ENCODE measurements around the gene HTR4.

Gene HTR4

DNA sequence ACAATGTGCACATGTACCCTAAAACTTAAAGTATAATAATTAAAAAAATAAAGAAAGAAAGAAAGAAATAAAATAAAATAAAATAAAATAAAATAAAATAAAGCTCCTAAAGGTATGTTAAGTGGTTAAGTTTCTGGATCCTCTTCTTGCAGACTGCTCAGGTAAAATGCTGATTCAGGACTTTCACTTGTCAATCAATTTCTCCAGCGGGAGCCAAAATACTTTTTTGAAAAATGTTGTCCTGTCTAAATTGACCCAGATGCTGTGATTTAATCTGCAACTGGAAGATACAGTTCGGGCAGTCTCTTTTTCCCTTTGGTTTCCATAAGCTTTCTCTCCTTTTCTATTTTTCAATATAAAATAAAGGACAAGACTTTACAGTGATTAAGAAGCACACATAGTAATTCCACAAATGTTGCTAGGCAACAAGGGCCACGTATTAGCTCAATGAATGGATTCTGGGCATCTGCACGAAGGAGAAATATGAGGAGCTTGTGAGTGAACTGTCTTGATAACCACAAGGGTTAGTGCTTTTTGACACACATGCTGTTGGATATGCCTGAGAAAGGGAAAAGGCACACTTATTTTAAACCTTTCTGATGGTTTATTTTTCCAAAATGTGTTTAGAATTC, 38.6 kb downstream of the HTR4 start:
- DNase-seq (ENCODE audit: low read depth in 3 of 3), result no peak

DNA sequence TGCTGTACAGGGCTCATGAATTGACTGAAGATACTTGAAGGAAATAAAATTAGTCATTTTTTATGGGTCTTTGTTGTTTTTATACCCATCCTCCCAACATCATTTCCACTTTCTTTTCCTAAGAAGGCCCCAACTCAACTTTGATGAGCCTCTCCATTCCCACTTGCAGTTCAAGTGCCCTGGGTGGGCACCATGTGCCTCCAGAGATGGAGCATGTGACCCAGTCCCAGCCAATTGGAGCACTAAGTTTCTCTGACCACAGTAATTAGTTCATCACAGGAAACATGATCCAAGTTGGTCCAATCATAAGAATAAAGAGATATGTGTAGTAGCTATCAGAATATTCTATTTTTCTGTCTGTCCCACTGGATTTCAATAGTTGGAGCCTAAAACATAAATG, 46.9 kb downstream of the HTR4 start:
- no peak for DNase-seq (ENCODE audit: low read depth in 3 of 3)

DNA sequence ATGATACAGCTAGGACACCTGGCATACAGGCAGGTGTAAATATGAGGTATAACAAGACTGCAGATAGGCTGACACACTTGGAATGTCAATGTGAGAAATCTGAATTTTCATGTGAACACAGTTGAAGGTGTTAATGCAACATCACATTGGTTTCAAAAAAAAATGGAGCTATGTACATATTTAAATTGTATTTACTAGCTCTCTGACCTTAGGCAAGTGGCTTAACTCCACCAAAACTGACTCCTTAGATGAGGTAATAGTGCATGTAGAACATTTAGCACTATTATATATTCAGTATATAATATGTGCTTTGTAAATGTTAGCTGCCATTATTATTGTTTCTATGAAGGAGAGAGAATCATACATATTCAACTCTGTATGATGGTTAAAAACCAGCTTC, 48.0 kb downstream of the HTR4 start:
- DNase-seq (ENCODE audit: low read depth in 3 of 3), result no peak

DNA sequence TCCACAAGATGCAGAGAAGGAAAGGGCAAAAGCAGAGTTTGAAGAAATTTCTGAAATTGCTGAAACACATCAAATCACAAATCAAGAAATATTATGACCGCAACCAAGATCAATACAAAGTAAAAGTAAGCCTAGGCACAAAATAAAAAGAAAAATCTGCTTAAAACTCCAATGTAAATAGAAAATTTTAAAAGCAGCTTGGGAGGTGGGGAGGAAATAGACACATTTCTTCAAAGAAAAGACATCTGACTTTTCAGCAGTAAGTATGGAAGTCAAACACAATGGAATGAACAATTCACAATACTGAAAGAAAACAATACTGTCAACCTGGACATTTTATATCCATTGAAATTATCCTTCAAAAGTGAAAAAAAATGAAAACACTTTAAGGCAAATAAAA, 55.1 kb downstream of the HTR4 start:
- DNase-seq (ENCODE audit: low read depth in 3 of 3), result no peak

DNA sequence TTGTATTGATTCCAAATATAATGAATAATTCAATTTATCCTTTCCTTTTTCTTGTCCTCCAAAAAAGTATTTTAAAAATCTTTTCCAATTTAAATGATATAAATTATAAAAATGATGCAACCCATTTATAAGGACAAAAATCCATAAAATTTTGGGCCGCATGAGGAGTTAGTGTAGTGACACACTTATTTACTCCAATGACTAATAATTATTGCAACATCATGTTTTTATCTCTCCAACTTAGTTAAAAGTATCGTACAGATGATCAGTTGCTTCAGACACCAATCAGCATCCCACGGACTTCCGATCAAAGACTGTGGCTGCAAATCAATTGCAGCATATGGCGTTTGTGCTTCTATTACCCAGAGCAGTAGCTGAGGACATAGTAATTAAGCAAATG, 58.6 kb downstream of the HTR4 start:
- DNase-seq (ENCODE audit: low read depth in 3 of 3), result no peak

DNA sequence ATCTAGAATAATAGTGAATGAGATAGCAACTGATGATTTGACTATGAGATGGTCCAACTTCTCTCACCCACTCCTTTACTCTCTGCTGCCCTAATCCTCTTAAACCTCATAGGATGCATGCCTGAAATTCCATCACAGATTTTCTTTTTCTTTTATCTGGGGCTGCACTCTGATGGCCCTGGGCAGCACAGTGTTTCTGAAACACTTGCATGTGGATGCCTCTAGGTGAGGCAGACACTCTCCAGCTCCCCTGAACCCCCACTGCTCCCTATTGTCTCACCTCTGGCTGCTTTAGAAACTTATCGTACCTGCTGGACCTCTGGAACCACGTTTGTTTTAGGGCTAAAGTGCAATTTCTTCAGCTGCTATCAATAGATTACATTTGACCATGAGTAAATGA, 67.5 kb downstream of the HTR4 start:
- no peak for DNase-seq (ENCODE audit: low read depth in 3 of 3)

DNA sequence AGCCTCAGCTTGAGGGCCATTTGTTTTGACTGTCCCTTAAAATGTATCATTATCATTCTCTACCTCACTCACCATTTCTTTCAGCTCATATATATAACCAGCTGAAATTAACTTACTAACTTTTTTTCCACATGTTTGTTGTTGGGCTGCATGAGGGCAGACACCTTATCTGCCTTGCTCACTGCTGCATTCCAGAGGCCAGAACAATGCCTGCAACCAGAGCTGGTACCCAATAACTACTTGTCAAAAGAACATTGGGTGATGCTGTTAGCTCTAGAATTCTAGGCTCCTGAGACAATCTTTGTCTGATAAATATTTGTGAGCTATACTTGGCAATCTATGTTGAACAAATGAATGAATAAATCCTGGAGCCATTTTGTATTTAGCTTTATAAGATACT, 68.3 kb downstream of the HTR4 start:
- DNase-seq (ENCODE audit: low read depth in 3 of 3), result no peak

DNA sequence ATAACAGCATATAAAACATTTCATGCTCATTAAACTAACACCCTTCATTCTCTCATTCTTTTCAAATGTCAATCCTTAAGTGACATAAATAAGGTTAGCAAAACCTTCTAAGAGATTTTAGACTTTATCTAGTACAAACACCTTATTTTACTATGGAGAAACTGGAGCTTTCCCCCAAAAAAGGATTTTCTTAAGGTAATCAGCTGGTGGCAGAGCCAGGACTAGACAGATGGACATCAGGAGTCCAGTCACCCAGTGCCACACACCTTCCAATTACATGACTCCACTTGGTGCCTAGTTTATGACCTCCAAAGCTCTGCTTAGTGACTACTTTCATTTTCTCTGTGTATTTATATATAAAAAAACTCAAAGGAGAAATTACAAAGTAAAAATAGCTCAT, 70.2 kb downstream of the HTR4 start:
- DNase-seq (ENCODE audit: low read depth in 3 of 3), result no peak

DNA sequence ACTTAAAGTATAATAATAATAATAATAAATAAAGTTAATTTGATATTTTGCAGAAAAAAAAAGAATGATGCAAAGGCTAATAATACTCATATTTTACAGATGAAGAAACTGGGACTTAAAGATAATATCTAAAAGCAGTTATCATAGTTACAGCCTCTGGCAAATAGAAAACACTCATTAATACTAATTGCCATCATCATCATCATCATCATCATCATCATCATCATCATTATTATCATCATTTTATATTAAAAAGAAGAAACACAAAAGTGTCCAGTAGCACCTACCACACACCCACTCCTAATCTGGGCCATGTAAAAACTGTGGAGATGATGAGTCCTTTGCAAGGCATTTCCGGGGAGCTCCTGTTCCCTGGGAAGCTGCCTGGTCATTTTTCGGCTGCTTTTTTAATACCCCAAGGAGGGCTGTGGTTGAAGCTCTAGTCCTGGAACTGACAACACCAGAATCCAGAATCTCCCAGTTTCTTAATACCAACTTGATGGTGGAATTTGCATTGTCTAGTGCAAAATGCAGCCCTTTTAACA, 70.8 kb downstream of the HTR4 start:
- no peak for DNase-seq (ENCODE audit: low read depth in 3 of 3)

DNA sequence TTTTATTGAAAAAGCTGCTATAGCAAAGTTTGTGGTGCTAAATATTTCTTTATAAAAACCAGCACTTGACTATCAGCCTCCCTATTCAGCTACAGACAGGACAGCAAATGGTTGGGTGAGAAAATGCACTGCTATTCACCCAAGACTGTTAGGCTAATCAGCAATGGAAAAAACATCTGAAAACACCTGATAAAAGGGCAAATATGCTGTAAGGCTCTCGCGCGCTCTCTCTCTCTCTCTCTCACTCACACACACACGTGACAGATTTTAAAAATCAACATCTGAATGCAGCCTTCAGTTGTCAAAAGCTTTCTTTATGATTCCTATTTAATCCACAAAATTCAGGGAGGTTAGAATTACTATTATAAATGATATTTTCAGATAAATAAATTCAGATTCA, 80.2 kb downstream of the HTR4 start:
- no peak for DNase-seq (ENCODE audit: low read depth in 3 of 3)

DNA sequence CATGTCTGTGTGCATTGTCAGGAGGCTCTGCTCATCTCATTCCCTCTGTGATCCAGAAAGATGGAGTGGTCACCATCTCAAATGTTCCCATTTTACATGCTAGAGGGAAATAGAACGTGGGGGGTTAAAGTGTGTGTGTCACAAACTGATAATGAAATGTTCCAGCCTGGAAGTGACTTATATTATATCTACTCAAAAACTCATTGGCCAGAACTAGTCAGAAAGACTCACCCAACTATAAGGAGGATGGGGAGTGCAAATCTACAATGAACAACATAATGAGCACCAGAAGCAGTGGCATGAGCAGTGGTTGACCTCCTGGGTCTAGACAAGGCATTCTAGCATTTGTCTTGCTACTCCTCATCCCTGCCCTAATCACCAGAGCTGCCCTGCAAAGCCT, 81.0 kb downstream of the HTR4 start:
- no peak for DNase-seq (ENCODE audit: low read depth in 3 of 3)

DNA sequence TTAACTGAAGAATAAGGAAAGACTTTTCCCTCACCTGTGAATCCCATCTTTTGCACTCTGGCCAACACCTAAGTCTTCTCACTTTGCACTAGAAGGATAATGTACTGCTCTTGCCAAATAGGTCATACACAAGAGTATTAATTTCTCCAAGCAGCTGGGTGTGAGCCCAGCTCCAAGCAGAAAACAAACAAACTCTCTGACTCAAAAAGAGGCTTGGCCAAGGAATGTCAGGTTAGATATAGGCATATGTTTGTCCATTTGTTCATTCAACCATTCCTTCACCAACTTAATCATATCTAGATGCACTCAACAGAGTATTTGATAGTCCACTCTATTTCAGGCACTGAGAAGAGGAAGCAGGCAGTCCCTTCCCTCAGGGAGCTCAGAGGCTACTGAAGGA, 84.4 kb downstream of the HTR4 start:
- no peak for DNase-seq (ENCODE audit: low read depth in 3 of 3)

DNA sequence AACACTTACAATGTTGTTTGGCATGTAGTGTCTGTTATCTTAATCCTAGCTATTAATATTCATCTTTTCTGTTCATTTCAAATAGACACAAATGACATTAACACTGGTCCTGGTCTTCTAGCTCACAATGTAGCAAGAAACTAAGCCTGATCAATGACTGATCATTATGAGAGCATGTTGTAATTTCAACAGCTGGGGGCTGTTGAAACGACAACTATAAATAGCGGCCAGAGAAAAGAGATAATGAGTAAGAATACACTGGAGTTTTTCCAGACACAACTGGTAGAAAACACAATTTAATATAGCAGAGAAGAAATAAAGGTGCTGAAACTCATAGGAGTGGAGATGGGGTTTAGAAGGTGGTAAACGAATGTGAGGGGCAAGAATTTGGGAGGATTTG, 89.2 kb downstream of the HTR4 start:
- DNase-seq (ENCODE audit: low read depth in 3 of 3), result no peak

DNA sequence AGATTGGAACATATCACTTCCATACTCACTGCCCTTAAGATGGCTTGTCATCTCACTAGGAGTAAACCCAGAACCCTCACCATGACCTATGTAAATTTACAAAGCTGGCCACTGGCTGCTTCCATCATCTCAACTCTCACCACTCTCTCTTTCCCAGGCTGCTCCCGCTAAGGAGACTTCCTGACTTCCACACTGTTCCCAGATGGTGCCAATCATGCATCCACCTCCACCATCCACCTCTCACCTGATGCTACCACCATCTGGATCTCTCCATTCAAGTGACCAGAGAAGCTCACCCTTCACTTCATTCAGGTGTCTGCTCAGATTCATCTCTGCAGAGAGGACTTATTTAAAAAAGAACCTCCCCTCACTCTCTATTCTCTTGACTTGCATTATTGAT, 91.3 kb downstream of the HTR4 start:
- no peak for DNase-seq (ENCODE audit: low read depth in 3 of 3)

DNA sequence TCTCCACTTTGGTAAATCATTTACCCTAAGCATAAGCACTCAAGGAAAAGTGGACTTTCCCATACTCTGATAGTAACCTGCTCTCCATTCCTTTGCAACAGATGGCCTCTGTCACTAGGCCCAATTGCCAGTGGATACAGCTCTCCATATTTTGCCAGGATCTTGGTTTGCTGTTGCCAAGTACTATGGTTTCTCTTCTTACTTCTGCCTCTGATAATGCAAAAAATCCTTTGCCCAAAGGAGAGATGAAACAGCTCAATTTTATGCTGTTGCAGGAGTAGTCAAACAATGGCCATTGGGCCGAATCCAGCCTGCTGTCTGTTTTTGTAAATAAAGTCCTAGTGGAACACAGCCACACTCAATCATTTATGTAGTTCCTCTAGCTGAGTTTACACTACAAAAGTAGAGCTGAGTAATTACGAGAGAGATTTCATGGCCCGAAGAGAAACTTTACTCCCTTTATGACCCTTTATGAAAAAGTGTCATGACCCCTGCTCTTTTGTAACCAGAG, 92.5 kb downstream of the HTR4 start:
- no peak for DNase-seq (ENCODE audit: low read depth in 3 of 3)

DNA sequence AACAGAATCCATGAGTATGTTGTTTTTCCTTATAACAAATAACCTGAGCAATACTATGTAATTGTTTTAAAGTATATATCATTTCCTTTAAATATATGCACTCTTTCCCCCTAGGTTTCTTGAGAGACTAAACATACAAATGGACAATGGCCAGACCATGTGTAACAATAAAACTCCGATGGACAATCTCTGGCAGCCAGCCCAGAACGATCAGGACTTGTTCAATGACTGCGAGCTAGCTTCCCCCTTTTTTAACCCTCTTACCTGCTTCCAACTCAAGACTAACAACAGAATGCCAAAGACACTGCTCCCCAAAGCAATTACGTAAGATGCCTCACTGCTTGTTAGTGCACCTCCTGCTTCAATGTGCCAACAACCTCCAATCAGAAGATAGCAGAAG, 94.9 kb downstream of the HTR4 start:
- no peak for DNase-seq (ENCODE audit: low read depth in 3 of 3)

DNA sequence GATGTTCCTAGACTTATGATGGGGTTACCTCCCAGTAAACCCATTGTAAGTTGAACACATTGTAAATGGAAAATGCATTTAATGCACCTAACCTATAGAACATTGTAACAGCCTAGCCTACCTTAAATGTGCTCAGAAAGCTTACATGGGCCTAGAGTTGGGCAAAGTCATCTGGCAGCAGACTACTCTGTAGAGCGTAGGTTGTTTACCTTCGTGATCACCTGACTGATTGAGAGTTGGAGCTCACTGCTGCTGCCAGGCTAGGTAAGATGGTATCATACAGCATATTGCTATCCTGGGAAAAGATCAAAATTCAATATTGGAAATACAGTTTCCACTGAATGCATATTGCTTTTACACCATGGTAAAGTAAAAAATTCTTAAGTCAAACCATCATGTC, 95.4 kb downstream of the HTR4 start:
- no peak for DNase-seq (ENCODE audit: low read depth in 3 of 3)

DNA sequence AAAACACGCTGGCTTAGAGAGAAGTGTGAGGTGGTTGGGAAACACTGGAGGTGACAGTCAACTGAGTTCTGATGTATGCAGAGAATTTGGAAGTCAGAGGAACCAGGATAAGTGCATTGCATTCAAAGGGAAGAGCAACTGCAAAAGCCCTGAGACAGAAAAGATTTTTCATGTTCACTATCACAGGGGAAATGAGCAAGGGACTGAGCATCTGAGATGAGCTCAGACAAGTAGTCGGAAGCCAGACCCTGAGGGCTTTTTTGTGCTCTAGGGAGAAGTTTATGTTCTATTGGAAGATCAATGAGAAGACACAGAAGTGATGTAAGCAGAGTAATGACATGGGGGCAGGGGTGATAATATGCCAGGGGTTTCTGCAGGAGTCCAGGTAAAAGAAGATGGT, 97.5 kb downstream of the HTR4 start:
- no peak for DNase-seq (ENCODE audit: low read depth in 3 of 3)

DNA sequence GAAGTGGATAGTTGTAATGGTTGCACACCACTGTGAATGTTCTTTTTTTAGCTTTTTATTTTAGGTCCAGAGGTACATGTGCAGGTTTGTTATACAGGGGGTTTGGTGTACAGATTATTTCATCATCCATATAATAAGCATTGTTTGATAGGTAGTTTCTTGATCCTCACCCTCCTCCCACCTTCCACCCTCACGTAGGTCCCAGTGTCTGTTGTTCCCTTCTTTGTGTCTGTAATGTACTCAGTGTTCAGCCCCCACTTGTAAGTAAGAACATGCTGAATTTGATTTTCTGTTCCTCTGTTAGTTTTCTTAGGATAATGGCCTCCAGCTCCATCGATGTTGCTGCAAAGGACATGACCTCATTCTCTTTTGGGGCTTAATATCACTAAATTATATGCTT, 99.7 kb downstream of the HTR4 start:
- DNase-seq (ENCODE audit: low read depth in 3 of 3), result no peak

DNA sequence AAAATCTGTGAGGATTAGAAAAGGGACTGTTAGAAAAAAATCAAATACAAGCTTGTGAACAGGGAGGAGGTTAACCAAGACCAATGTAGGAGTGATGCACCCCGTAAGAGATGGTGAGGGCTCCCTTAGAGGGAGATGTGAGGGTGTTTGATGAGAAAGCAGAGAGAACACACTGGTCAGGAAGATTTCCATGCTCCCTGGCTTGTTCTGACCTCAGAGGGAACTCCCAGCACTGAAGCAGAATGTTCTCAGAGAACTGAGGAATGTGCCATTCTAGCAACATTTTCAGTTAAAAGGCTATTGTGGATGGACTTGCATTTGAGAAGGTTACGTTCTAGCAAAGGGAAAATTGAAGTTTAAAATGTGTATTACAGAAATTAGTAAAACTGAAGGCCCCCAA, 110.6 kb downstream of the HTR4 start:
- no peak for DNase-seq (ENCODE audit: low read depth in 3 of 3)

DNA sequence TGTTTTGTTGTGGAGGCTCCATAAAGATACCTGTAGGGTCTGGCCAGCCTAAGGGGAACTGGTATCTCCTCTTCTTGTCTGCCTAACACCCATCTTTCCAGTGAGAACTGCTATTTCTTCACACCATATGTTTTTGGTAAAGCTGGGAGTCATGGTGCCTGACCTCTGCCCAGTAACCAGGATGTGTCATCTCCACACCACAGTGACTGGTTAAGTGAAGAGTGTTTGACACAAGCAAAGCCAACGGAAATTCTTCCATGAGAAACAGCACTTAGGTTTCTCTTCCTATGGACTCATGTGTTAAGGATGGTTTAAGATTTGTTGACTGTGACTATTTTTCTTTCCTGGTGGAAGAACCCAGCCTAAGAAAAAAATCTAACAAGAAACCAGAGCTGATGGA, 111.5 kb downstream of the HTR4 start:
- no peak for DNase-seq (ENCODE audit: low read depth in 3 of 3)

DNA sequence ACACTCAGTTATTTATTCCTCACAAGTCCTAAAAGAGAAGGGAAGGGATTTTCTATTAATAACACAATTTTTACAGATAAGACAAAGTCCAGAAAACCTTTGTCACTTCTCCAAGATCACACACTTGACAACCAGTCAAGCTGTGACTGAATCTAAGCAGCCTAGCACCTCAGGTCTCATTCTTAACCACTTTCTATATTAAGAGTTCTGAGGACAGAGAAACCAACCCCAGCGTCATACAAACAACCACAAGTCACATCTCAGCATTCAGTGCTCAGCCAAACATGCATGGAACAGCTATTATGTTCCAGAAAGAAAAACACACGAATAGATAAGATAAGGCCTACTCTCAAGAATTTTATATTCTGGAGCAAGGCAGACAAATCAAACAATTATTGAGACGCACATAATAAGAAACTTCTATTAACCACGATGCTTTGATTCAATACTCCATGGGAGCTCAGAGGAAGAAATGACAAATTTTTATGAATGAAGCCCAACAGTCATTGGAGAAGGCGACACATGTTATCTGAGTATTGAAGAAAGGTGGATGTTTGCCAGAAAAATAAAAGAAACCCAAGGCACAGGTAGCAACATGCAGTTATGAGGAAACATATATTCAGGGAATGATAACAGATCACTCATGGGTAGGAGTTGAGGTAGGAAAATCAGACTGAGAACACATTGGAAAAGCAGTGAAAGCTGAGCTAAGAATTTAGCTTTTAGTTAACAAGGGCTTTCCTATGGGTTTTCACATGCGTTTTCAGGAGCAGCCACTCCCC, 113.1 kb downstream of the HTR4 start:
- DNase-seq (ENCODE audit: low read depth in 3 of 3), result no peak

DNA sequence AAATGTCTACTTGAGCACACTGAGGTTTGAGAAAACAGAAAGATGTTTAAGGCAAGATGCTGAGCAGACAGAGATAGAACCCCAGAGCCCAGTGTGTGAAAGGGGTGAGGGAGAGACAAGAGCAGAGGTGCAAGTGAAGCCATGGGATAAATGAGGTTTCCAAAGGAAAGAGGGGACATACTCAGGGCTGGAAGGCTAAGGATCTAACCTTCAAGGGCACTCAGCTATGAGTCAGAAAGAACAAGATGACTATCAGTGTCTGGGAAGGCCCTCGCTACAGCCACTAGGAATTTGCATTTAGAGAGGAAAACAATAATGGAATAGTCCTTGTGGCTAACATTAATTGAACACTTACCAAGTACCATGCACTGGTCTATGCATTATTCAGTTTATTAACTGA, 113.7 kb downstream of the HTR4 start:
- DNase-seq (ENCODE audit: low read depth in 3 of 3), result no peak

All from stimulated activated CD4-positive, alpha-beta T cell treated with anti-CD3 and anti-CD28 coated beads, TNF-alpha, amount 100 ng/mL, for 48 hours (primary cell).